Caco-2 (cell line): ENCODE measurements around the gene VPS37D. TPM values are rescaled to one million over a fixed set of nuclear protein-coding genes. Genes with fewer than 3 reads are reported as not detected.
"Not testable (repeated sequence)": the region's sequence is repeated elsewhere in the genome, so short reads cannot be mapped to it uniquely, and the experiment has no call there.

Source experiments
- BruUV-seq: library from RNA; stranded (reverse); fragments of 400-500 nt; replicated peaks from 2 replicates; lab custom pipeline; 2021; lab: Mats Ljungman, UMichigan
- CTCF ChIA-PET: fragments of 300-600 bp; sonication (Branson Sonifier 250); formaldehyde crosslinking; loops from one replicate; lab custom pipeline; 2022; ENCODE audit warnings: antibody characterized with exemption; lab: Charles Lee
- POLR2A ChIA-PET: fragments of 300-600 bp; sonication (Branson Sonifier 250); formaldehyde crosslinking; loops from one replicate; lab custom pipeline; 2022; ENCODE audit warnings: antibody characterized with exemption; lab: Charles Lee
- DNase-seq, 2 experiments: peaks; one replicate each; pipeline versions ENCODE4 v3.0.0 to v3.0.0-alpha.2; 2020 to 2022
- H3K27me3 ChIP-seq: replicated peaks from 2 replicates; pipeline ENCODE4 v1.6.0; 2011; ENCODE audit warnings: low read length; ENCODE audit not compliant: control insufficient read depth, insufficient read depth
- H3K36me3 ChIP-seq: 2 replicates; pipeline ENCODE4 v1.5.1; 2011; ENCODE audit warnings: low read length; ENCODE audit not compliant: control insufficient read depth, insufficient read depth
- H3K4me1 ChIP-seq: fragments of 250-450 bp; sonication (Bioruptor Pico); 2 replicates; pipeline ENCODE4 v1.5.1; 2020; ENCODE audit warnings: mild to moderate bottlenecking
- H3K4me3 ChIP-seq: 2 replicates; pipeline ENCODE4 v1.5.1; 2011; ENCODE audit warnings: low read depth, mild to moderate bottlenecking, control low read depth, low read length
- H3K9me3 ChIP-seq: fragments of 250-450 bp; sonication (Bioruptor Pico); 2 replicates; pipeline ENCODE4 v1.5.1; 2020; ENCODE audit warnings: mild to moderate bottlenecking, moderate library complexity
- H3K27ac Mint-ChIP-seq: one replicate; pipeline ENCODE4 v1.8.0; 2022; ENCODE audit warnings: mixed read lengths; ENCODE audit not compliant: unreplicated experiment
- H3K27me3 Mint-ChIP-seq: one replicate; pipeline ENCODE4 v1.8.0; 2022; ENCODE audit warnings: mixed read lengths; ENCODE audit not compliant: insufficient read depth, unreplicated experiment
- H3K36me3 Mint-ChIP-seq: one replicate; pipeline ENCODE4 v1.8.0; 2022; ENCODE audit warnings: mild to moderate bottlenecking, mixed read lengths; ENCODE audit not compliant: insufficient read depth, unreplicated experiment
- H3K4me1 Mint-ChIP-seq: one replicate; pipeline ENCODE4 v1.8.0; 2022; ENCODE audit warnings: low read depth, mixed read lengths; ENCODE audit not compliant: unreplicated experiment
- H3K4me3 Mint-ChIP-seq: one replicate; pipeline ENCODE4 v1.8.0; 2022; ENCODE audit warnings: mild to moderate bottlenecking, moderate library complexity, mixed read lengths; ENCODE audit not compliant: unreplicated experiment
- H3K9me3 Mint-ChIP-seq: one replicate; pipeline ENCODE4 v1.8.0; 2022; ENCODE audit warnings: mixed read lengths; ENCODE audit not compliant: unreplicated experiment
- CTCF ChIP-seq, 2 experiments: fragments of 200-600 bp in 1 of 2; IDR thresholded peaks; 1 replicate in 1 of 2; 2 replicates in 1 of 2; pipeline versions ENCODE4 v1.5.1 to v1.8.0; 2011 to 2022; ENCODE audit warnings: antibody characterized with exemption in 1 of 2, control low read depth in 1 of 2, inconsistent platforms in 1 of 2, low read depth in 1 of 2, low read length in 1 of 2, mild to moderate bottlenecking in 1 of 2, moderate library complexity in 1 of 2; ENCODE audit not compliant: insufficient read depth in 1 of 2, severe bottlenecking in 1 of 2, unreplicated experiment in 1 of 2
- intact Hi-C: fragments of 100-400 bp; cut with micrococcal nuclease; formaldehyde crosslinking; loops from one replicate; pipeline ENCODE4 v1.10.0; 2022; ENCODE audit not compliant: unreplicated experiment
- total RNA-seq: library from RNA; stranded (reverse); gene quantifications from 2 replicates; pipeline ENCODE4 v1.2.3, GENCODE V29; 2022

The VPS37D gene
- total RNA-seq, 1 experiment from 2014 or later, result 2.7 TPM

DNA sequence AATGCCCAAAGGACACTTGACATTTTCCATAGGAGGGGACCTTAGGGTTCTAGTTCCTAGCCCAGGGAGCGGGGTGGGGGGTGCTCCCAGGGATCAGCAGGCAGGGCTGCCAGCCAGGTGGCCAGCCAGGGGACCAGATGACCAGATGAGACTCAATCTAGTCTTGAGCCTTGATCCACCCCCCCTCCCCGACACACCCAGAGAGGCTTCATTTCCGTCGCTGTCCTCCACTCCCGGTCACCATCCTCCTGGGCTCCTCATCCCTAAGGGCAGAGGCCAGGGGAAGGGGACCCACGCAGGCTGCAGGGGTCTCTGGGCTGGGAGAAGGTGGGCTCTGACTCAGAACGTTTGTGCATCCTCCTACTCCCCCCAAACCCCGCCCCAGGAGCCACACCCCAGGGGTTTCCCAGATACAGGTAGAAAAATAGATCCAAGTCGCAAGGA is 50.8 kb downstream of the VPS37D start:
- H3K27me3 Mint-ChIP-seq, result no peaks in the 10 kb centered on the region
- no peak for DNase-seq
- Histone ChIP-seq H3K4me1 (peaks cover 38% of the 10 kb centered on the region), H3K4me3 (peak overlapping the region; percentile 89), H3K9me3 (no peaks in the 10 kb centered on the region), H3K36me3 (no peaks in the 10 kb centered on the region; the same call in none of the 2 replicates), H3K27me3 (no peaks in the 10 kb centered on the region)
- peak overlapping the region; percentile 19 for H3K27ac Mint-ChIP-seq
- H3K36me3 Mint-ChIP-seq, result peaks cover 23% of the 10 kb centered on the region
- peaks cover 16% of the 10 kb centered on the region for H3K4me1 Mint-ChIP-seq
- no peak for TF ChIP-seq CTCF (IDR thresholded peaks at IDR 0.05; ENCODE audit: insufficient read depth in 1 of 2, low read depth in 1 of 2, low read length in 1 of 2, severe bottlenecking in 1 of 2, unreplicated experiment in 1 of 2)
- peak overlapping the region; percentile 67 for H3K4me3 Mint-ChIP-seq
- ChIA-PET POLR2A (no interaction called here), CTCF (no interaction called here)
- no peaks in the 10 kb centered on the region for H3K9me3 Mint-ChIP-seq
- BruUV-seq, result no TSS peak
- intact Hi-C loops, result loop anchor here (5.0 kb wide), 1 partner anchor 96 kb away; the partner anchor contains the start of gene MLXIPL

GRCh38 chr7:73718905-73719805 is 51.5 kb downstream of the VPS37D start, which contains the start of gene STX1A:
STX1A (minus strand) TSS chr7:73719669; CDS start chr7:73719631, 38 bp downstream.
- POLR2A ChIA-PET, result interaction anchor here (0.5 to 1.3 kb wide), 5 partner anchors 8 to 124 kb away, joined by 3 to 6 read pairs (median 4); partner anchors contain the start of gene ABHD11
- CTCF ChIA-PET, result interaction anchor here (0.5 to 1.6 kb wide), 6 partner anchors 10 to 137 kb away, joined by 3 to 7 read pairs (median 4); partner anchors contain the start of gene ABHD11
- DNase-seq, result peak; percentile 79 to 86
- TSS peak; percentile 44 for BruUV-seq
- peaks cover 16% of the 10 kb centered on the region for H3K4me1 Mint-ChIP-seq
- Histone ChIP-seq H3K9me3 (no peaks in the 10 kb centered on the region), H3K27me3 (no peaks in the 10 kb centered on the region), H3K36me3 (no peaks in the 10 kb centered on the region; the same call in 1 of the 2 replicates), H3K4me1 (peaks cover 38% of the 10 kb centered on the region), H3K4me3 (peak within 1 kb of the TSS; percentile 89)
- peak within 1 kb of the TSS; percentile 73 for H3K4me3 Mint-ChIP-seq
- peaks cover 23% of the 10 kb centered on the region for H3K36me3 Mint-ChIP-seq
- H3K9me3 Mint-ChIP-seq, result no peaks in the 10 kb centered on the region
- H3K27me3 Mint-ChIP-seq, result no peaks in the 10 kb centered on the region
- intact Hi-C loops, result loop anchor here (5.0 kb wide), 1 partner anchor 97 kb away; the partner anchor contains the start of gene MLXIPL
- peak within 1 kb of the TSS; percentile 75 for H3K27ac Mint-ChIP-seq
- no peak for TF ChIP-seq CTCF (IDR thresholded peaks at IDR 0.05; ENCODE audit: insufficient read depth in 1 of 2, low read depth in 1 of 2, low read length in 1 of 2, severe bottlenecking in 1 of 2, unreplicated experiment in 1 of 2)

GRCh38 chr7:73719806-73720169 is 52.2 kb downstream of the VPS37D start:
- H3K27me3 Mint-ChIP-seq, result no peaks in the 10 kb centered on the region
- H3K27me3 ChIP-seq, result no peaks in the 10 kb centered on the region
- BruUV-seq, result no TSS peak
- H3K36me3 ChIP-seq, result no peaks in the 10 kb centered on the region; the same call in 1 of the 2 replicates
- peaks cover 37% of the 10 kb centered on the region for H3K4me1 ChIP-seq
- peaks cover 23% of the 10 kb centered on the region for H3K36me3 Mint-ChIP-seq
- POLR2A ChIA-PET, result interaction anchor here (0.6 to 1.3 kb wide), 4 partner anchors 14 to 166 kb away, joined by 4 to 6 read pairs (median 4); partner anchors contain the start of genes ABHD11 and MLXIPL
- no peaks in the 10 kb centered on the region for H3K9me3 ChIP-seq
- H3K27ac Mint-ChIP-seq, result peak overlapping the region; percentile 75
- TF ChIP-seq CTCF (IDR thresholded peaks at IDR 0.05; ENCODE audit: insufficient read depth in 1 of 2, low read depth in 1 of 2, low read length in 1 of 2, severe bottlenecking in 1 of 2, unreplicated experiment in 1 of 2), result no peak
- H3K4me3 ChIP-seq, result peak overlapping the region; percentile 89
- H3K4me1 Mint-ChIP-seq, result peaks cover 16% of the 10 kb centered on the region
- H3K9me3 Mint-ChIP-seq, result no peaks in the 10 kb centered on the region
- intact Hi-C loops, result loop anchor here (5.0 kb wide), 1 partner anchor 97 kb away; the partner anchor contains the start of gene MLXIPL
- CTCF ChIA-PET, result interaction anchor here (0.5 to 1.6 kb wide), 6 partner anchors 9 to 136 kb away, joined by 3 to 7 read pairs (median 4); partner anchors contain the start of gene ABHD11
- DNase-seq, result no peak
- H3K4me3 Mint-ChIP-seq, result peak overlapping the region; percentile 73

DNA sequence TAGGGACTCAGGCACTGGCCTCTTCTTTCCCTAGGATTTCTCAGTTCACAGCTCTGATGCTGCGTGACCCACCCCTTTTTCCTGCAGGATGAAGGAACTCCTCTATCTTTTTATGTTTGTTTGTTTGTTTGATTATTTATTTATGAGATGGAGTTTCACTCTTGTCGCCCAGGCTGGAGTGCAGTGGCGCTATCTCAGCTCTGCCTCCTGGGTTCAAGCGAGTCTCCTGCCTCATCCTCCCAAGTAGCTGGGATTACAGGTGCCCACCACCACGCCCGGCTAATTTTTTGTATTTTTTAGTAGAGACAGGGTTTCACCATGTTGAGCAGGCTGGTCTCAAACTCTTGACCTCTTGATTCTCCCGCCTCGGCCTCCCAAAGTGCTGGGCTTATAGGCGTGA is 52.8 kb downstream of the VPS37D start:
- H3K27me3 Mint-ChIP-seq, H3K9me3 ChIP-seq, H3K9me3 Mint-ChIP-seq, DNase-seq, H3K36me3 ChIP-seq, H3K4me3 ChIP-seq, H3K27me3 ChIP-seq, BruUV-seq, intact Hi-C loops: not testable (repeated sequence)
- peaks cover 30% of the 10 kb centered on the region for H3K4me1 ChIP-seq
- peaks cover 16% of the 10 kb centered on the region for H3K4me1 Mint-ChIP-seq
- peak overlapping the region; percentile 73 for H3K4me3 Mint-ChIP-seq
- peaks cover 17% of the 10 kb centered on the region for H3K36me3 Mint-ChIP-seq
- ChIA-PET CTCF (interaction anchor here (1.2 to 1.6 kb wide), 3 partner anchors 8 to 113 kb away, joined by 3 to 7 read pairs (median 5); partner anchors contain the start of gene ABHD11), POLR2A (interaction anchor here (0.6 to 1.1 kb wide), 3 partner anchors 14 to 167 kb away, joined by 4 read pairs; partner anchors contain the start of gene MLXIPL)
- H3K27ac Mint-ChIP-seq, result peak overlapping the region; percentile 75
